Heart left ventricle (tissue), 16 donors: Measurements from ENCODE around the gene CIAO1. TPM values are rescaled to one million over a fixed set of nuclear protein-coding genes. Genes with fewer than 3 reads are reported as not detected.

Experiments used
- ATAC-seq, 4 donors: fragments of 200-7000 bp; cut with Tn5 transposase; one replicate each; pipeline ENCODE4 v1.9.1; 2020 to 2022; ENCODE audit warnings: moderate library complexity in 4 of 4, mild to moderate bottlenecking in 3 of 4, moderate number of reproducible peaks in 1 of 4
- DNase-seq, 5 donors: peaks; one replicate each; pipeline ENCODE4 v3.0.0-alpha.2; 2020
- H3K27ac ChIP-seq, 12 donors: fragments of 200-600 bp; sonication (generic) in 4 of 12; one replicate each; pipeline versions ENCODE4 v1.5.0 to v1.8.0; 2016 to 2022; ENCODE audit warnings: mild to moderate bottlenecking in 2 of 12
- H3K27me3 ChIP-seq, 9 donors: fragments of 200-600 bp; sonication (generic) in 2 of 9; one replicate each; pipeline versions ENCODE4 v1.5.1 to v1.8.0; 2016 to 2022; ENCODE audit warnings: mild to moderate bottlenecking in 3 of 9
- H3K36me3 ChIP-seq, 9 donors: fragments of 200-600 bp; sonication (generic) in 2 of 9; one replicate each; pipeline versions ENCODE4 v1.5.0 to v1.8.0; 2018 to 2022; ENCODE audit warnings: mild to moderate bottlenecking in 2 of 9
- H3K4me1 ChIP-seq, 12 donors: fragments of 200-600 bp; sonication (generic) in 4 of 12; one replicate each; pipeline versions ENCODE4 v1.5.0 to v1.8.0; 2016 to 2022; ENCODE audit warnings: mild to moderate bottlenecking in 3 of 12
- H3K4me3 ChIP-seq, 12 donors: fragments of 200-600 bp; sonication (generic) in 4 of 12; one replicate each; pipeline versions ENCODE4 v1.5.0 to v1.8.0; 2017 to 2022; ENCODE audit warnings: mild to moderate bottlenecking in 9 of 12, moderate library complexity in 4 of 12
- H3K9me3 ChIP-seq, 12 donors: fragments of 200-600 bp; sonication (generic) in 4 of 12; one replicate each; pipeline versions ENCODE4 v1.5.0 to v1.8.0; 2016 to 2022; ENCODE audit warnings: mild to moderate bottlenecking in 1 of 12
- CTCF ChIP-seq, 12 donors: fragments of 200-600 bp; sonication (generic) in 4 of 12; IDR thresholded peaks; one replicate each; pipeline versions ENCODE4 v1.5.0 to v1.8.0; 2018 to 2022; ENCODE audit warnings: antibody characterized with exemption in 12 of 12, mild to moderate bottlenecking in 5 of 12
- POLR2A ChIP-seq, 2 donors: fragments of 450-650 bp; IDR thresholded peaks; one replicate each; pipeline ENCODE4 v1.6.1; 2017; ENCODE audit warnings: antibody characterized with exemption in 2 of 2, mild to moderate bottlenecking in 2 of 2, moderate library complexity in 2 of 2
- WGBS, 4 donors: extraction: QIAGEN DNeasy Blood & Tissue Kit in 2 of 4; methylation state at CpG; one replicate each; pipeline versions ENCODE4 v1.1.5 to v1.1.7; 2013 to 2018; 5-methylcytosine and 5-hydroxymethylcytosine counted together
- intact Hi-C, 10 donors: fragments of 100-400 bp; cut with DNase I; formaldehyde crosslinking; loops; one replicate each; pipeline versions ENCODE4 v1.11.1 to v1.14.2; 2022
- polyA plus RNA-seq, 2 donors: library from polyadenylated mRNA; stranded (reverse); fragments of 200-250 nt; gene quantifications; one replicate each; pipeline ENCODE4 v1.2.3, GENCODE V29; 2013
- total RNA-seq, 9 donors: library from RNA; depleted of rRNA in 2 of 9; stranded (reverse); fragments of >200 nt in 2 of 9; fragmentation: NEBNext Ultra II Directional in 3 of 9; extraction: Animal tissue kit (Norgen Biotek cat#: 25700) in 3 of 9; gene quantifications; one replicate each; pipeline versions ENCODE4 v1.1.0 to v1.2.4, GENCODE V29; 2016 to 2023
- donor health status: ischemic (EF 13 %, LVEDD 7.1; RV severe dilation, severe dysfunction).
- donor health status: healthy with polysubstance abuse.
- donor health status: DM: no; HTN: yes; CAD: no.
- donor health status: DM: no; HTN: no; CAD: no.
- donor health status: ischemic (EF 25% LVEDD 6.9; RV normal size, moderate dysfunction).
- donor health status: ischemic (EF 25% LVEDD 5.7; RV mildly dilated, moderate dysfunction).
- donor health status: healthy.
- donor health status: DM: yes; HTN: yes; CAD: no.
- donor health status: ischemic (EF 35%, LVEDD 5.7; RV mildly dilated, moderate dysfunction).
- donor health status: nonischemic (EF 11% LVEDD 7.7; RV severe dilation, severe dysfunction).
- donor health status: DM: yes; HTN: yes; CAD: no.
- donor health status: PGD.
- donor health status: ischemic (EF 29% LVEDD 5.4; RV normal size, mild dysfunction).
- donor health status: nonischemic (EF 23%, LVEDD 6.1; RV moderate dilation, normal function).

Gene CIAO1
- total and polyA plus RNA-seq, 11 donors: 20.5 to 109 (median 68.7) TPM

DNA sequence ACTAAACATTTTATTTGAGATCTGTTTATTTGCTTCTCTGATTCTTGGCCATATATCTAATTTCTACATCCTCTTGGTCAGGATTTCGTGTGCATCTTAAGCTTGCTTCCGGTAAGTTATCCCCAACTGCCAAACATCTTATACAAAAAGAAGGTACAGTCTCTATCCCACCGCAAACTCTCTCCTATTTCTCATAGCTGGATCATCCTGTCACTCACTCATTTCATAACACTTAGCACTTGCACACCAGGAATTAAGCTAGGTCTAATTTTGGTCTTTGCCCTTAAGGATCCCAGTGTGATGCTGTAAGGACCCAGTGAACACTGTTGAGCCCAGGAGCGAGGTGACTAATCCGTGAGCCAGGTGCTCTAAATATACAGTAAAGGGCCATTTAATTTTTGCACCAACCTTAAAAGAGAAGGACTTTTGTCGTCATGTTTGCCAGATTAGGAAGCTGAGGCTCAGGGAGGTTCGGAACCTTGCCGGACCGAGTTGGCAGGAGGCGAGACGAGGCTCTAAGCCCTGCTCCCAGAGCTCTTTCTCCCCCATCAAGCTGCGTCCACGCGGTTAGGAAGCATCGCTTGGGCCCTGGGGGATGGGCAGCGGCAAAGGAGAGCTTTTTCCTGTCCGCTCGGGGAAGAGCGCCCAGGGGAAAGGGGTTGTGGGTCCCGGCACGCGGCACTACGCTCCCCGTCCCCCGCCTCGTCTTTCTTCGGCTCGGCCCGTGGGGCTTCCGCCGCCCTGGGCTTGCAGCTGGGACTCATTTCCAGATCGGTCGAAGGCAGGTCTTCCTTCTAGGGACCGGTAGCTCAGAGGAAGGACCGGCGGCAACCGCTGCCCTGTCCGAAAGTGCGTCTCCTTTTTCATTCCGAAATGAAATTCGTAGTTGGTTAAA, 55.0 kb downstream of the CIAO1 start:
- DNase-seq: peak in 4 of 5 donors; percentile 26 to 47 (median 36)
- peaks cover 0 to 53% (median 11%) of the 10 kb centered on the region in 9 donors for H3K27me3 ChIP-seq
- 3 to 8% (median 4%) methylated on average over 25 to 41 of the region's 41 CpGs for WGBS, 4 donors

More for the DNA sequence above, 55.0 kb downstream of the CIAO1 start:
- TF ChIP-seq POLR2A (IDR thresholded peaks at IDR 0.05) (no peak), CTCF (IDR thresholded peaks at IDR 0.05) (no peak)
- no peaks in the 10 kb centered on the region for H3K36me3 ChIP-seq
- intact Hi-C loops: no loop called here
- ATAC-seq: peak; percentile 41 to 61 (median 54)
- H3K4me1 ChIP-seq: peaks cover 0 to 55% (median 15%) of the 10 kb centered on the region in 12 donors
- peak overlapping the region in 11 of 12 donors; percentile 26 to 81 (median 64) for H3K27ac ChIP-seq
- H3K9me3 ChIP-seq: no peaks in the 10 kb centered on the region
- peak overlapping the region; percentile 50 to 78 (median 66) for H3K4me3 ChIP-seq

Other genes with a start within 250 kb of the CIAO1 start
- 10 to 100 TPM in 2 of 9 donors, 1 to 10 TPM in 7; 1.7 to 20.2 (median 5.5) TPM for gene GPAT2, start 231.3 kb upstream of the CIAO1 start, total RNA-seq
- 1 to 10 TPM; 2.1 to 5.6 TPM for gene GPAT2, start 231.3 kb upstream of the CIAO1 start, polyA plus RNA-seq
- gene ADRA2B, start 149.7 kb upstream of the CIAO1 start, total RNA-seq: 1 to 10 TPM; 2.2 to 6.1 (median 3.6) TPM
- 1 to 10 TPM; 1.5 to 3.5 TPM for gene ADRA2B, start 149.7 kb upstream of the CIAO1 start, polyA plus RNA-seq
- not detected for gene ASTL, start 127.7 kb upstream of the CIAO1 start, total RNA-seq
- gene ASTL, start 127.7 kb upstream of the CIAO1 start, polyA plus RNA-seq: under 1 TPM in 1 of 2 donors, not detected in 1; 0.14 TPM
- gene DUSP2, start 120.8 kb upstream of the CIAO1 start, total RNA-seq: 10 to 100 TPM in 1 of 9 donors, 1 to 10 TPM in 6, under 1 TPM in 2; 0.56 to 11.1 (median 2.7) TPM
- 10 to 100 TPM in 1 of 2 donors, 1 to 10 TPM in 1; 1.4 to 23.1 TPM for gene DUSP2, start 120.8 kb upstream of the CIAO1 start, polyA plus RNA-seq
- 100 to 1,000 TPM; 148 to 526 (median 188) TPM for gene STARD7, start 57.4 kb upstream of the CIAO1 start, total RNA-seq
- gene STARD7, start 57.4 kb upstream of the CIAO1 start, polyA plus RNA-seq: 100 to 1,000 TPM in 1 of 2 donors, 10 to 100 TPM in 1; 58.3 to 520 TPM
- 100 to 1,000 TPM in 5 of 9 donors, 10 to 100 TPM in 4; 71.8 to 134 (median 103) TPM for gene TMEM127, start 228 bp upstream of the CIAO1 start, total RNA-seq
- 100 to 1,000 TPM in 1 of 2 donors, 10 to 100 TPM in 1; 18.6 to 124 TPM for gene TMEM127, start 228 bp upstream of the CIAO1 start, polyA plus RNA-seq
- 10 to 100 TPM; 54.6 to 85.5 (median 66.6) TPM for gene SNRNP200, start 39.3 kb downstream of the CIAO1 start, total RNA-seq
- 10 to 100 TPM; 38.8 to 71.2 TPM for gene SNRNP200, start 39.3 kb downstream of the CIAO1 start, polyA plus RNA-seq
- gene ITPRIPL1, start 59.1 kb downstream of the CIAO1 start, total RNA-seq: 1 to 10 TPM in 7 of 9 donors, under 1 TPM in 2; 0.65 to 3.8 (median 1.5) TPM
- under 1 TPM; 0.80 to 0.83 TPM for gene ITPRIPL1, start 59.1 kb downstream of the CIAO1 start, polyA plus RNA-seq
- 1 to 10 TPM in 1 of 9 donors, under 1 TPM in 8; 0.19 to 7.4 (median 0.48) TPM for gene NCAPH, start 69.5 kb downstream of the CIAO1 start, total RNA-seq
- gene NCAPH, start 69.5 kb downstream of the CIAO1 start, polyA plus RNA-seq: under 1 TPM; 0.46 to 0.64 TPM
- gene NEURL3, start 239.1 kb downstream of the CIAO1 start, total RNA-seq: under 1 TPM in 2 of 9 donors, not detected in 7; 0.27 to 0.75 TPM
- under 1 TPM in 1 of 2 donors, not detected in 1; 0.07 TPM for gene NEURL3, start 239.1 kb downstream of the CIAO1 start, polyA plus RNA-seq